Osteoblast (primary cell): ENCODE results near the gene KRT24. TPM values are rescaled to one million over a fixed set of nuclear protein-coding genes. Genes with fewer than 3 reads are reported as not detected.
"Not testable (repeated sequence)": the region's sequence is repeated elsewhere in the genome, so short reads cannot be mapped to it uniquely, and the experiment has no call there.

Experiments used
- DNase-seq: peaks from one replicate; pipeline ENCODE4 v3.0.0; 2011; ENCODE audit warnings: low spot score, mixed read lengths; ENCODE audit not compliant: insufficient read length; ENCODE audit errors: missing footprints
- H2AFZ ChIP-seq: 2 replicates; pipeline ENCODE4 v1.6.0; 2011; ENCODE audit warnings: mild to moderate bottlenecking, low read length
- H3K27ac ChIP-seq: 2 replicates; pipeline ENCODE4 v1.5.1; 2011; ENCODE audit warnings: mild to moderate bottlenecking, low read depth, low read length, moderate library complexity
- H3K27me3 ChIP-seq: 2 replicates; pipeline ENCODE4 v1.6.0; 2012; ENCODE audit warnings: mild to moderate bottlenecking, control low read depth, inconsistent platforms, low read length, moderate library complexity; ENCODE audit not compliant: insufficient read depth
- H3K36me3 ChIP-seq: 2 replicates; pipeline ENCODE4 v1.5.1; 2011; ENCODE audit warnings: mild to moderate bottlenecking, low read length, control low read depth, moderate library complexity; ENCODE audit not compliant: insufficient read depth
- H3K4me1 ChIP-seq: 2 replicates; pipeline ENCODE4 v1.5.1; 2011; ENCODE audit warnings: mild to moderate bottlenecking, low read length, control low read depth, moderate library complexity; ENCODE audit not compliant: insufficient read depth
- H3K4me2 ChIP-seq: 2 replicates; pipeline ENCODE4 v1.6.0; 2011; ENCODE audit warnings: mild to moderate bottlenecking, low read length; ENCODE audit not compliant: insufficient read depth
- H3K4me3 ChIP-seq: fragments of 200-600 bp; sonication (generic); 3 replicates; pipeline ENCODE4 v1.5.1; 2012; ENCODE audit warnings: mild to moderate bottlenecking, low read length, inconsistent platforms; ENCODE audit not compliant: insufficient read depth
- H3K79me2 ChIP-seq: 2 replicates; pipeline ENCODE4 v1.6.0; 2012; ENCODE audit warnings: mild to moderate bottlenecking, low read length, control low read depth, inconsistent platforms; ENCODE audit not compliant: insufficient read depth
- H3K9me3 ChIP-seq: 2 replicates; pipeline ENCODE4 v1.5.1; 2011; ENCODE audit warnings: low read depth, low read length, control low read depth
- H4K20me1 ChIP-seq: 2 replicates; pipeline ENCODE4 v1.6.0; 2012; ENCODE audit warnings: mild to moderate bottlenecking, low read length, control low read depth; ENCODE audit not compliant: insufficient read depth
- total RNA-seq: library from RNA; depleted of rRNA; stranded (reverse); fragments of >200 nt; gene quantifications from 2 replicates; pipeline ENCODE4 v1.2.3, GENCODE V29; 2012
- TF ChIP-seq, protein P1 (sequence below): IDR thresholded peaks from 2 replicates; pipeline ENCODE4 v1.5.1; 2011; ENCODE audit warnings: mild to moderate bottlenecking, low read depth, low read length, moderate library complexity; ENCODE audit errors: extremely low read depth

The KRT24 gene
- total RNA-seq, result not detected in 2 replicates

DNA sequence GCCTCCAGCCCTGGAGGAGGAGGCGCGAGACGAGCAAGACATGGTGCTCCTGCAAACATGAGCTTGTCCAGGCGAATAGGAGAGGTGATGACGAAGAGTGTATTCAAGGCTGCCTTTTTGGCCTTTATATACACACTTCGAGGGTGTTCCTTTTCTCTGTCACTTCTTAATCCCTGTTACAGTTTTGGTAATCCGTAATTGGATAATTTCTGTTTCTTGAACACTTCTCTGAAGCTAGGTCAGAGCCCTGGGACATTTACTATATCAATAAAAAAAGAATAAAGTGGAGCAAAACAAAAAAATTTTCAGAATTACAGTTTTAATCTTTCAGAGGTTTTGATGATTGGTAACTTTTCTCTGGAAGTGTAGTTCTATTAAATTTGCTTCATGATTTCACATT, at the start of gene KRT24:
Gene KRT24, minus strand, starts transcription at position 101 of the 400 bp plus-strand sequence. Its CDS starts 59 bp downstream, at position 42.
- Histone ChIP-seq H2AFZ (no peak within 1 kb of the TSS), H3K4me1 (no peaks in the 10 kb centered on the region), H3K4me2 (no peak within 1 kb of the TSS), H3K4me3 (no peak within 1 kb of the TSS), H3K79me2 (no peaks in the 10 kb centered on the region), H3K27ac (no peak within 1 kb of the TSS), H3K36me3 (no peaks in the 10 kb centered on the region), H3K9me3 (no peaks in the 10 kb centered on the region), H3K27me3 (peaks cover 38% of the 10 kb centered on the region), H4K20me1 (no peaks in the 10 kb centered on the region)
- TF ChIP-seq, protein P1, sequence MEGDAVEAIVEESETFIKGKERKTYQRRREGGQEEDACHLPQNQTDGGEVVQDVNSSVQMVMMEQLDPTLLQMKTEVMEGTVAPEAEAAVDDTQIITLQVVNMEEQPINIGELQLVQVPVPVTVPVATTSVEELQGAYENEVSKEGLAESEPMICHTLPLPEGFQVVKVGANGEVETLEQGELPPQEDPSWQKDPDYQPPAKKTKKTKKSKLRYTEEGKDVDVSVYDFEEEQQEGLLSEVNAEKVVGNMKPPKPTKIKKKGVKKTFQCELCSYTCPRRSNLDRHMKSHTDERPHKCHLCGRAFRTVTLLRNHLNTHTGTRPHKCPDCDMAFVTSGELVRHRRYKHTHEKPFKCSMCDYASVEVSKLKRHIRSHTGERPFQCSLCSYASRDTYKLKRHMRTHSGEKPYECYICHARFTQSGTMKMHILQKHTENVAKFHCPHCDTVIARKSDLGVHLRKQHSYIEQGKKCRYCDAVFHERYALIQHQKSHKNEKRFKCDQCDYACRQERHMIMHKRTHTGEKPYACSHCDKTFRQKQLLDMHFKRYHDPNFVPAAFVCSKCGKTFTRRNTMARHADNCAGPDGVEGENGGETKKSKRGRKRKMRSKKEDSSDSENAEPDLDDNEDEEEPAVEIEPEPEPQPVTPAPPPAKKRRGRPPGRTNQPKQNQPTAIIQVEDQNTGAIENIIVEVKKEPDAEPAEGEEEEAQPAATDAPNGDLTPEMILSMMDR, result no peak
- no peak for DNase-seq

DNA sequence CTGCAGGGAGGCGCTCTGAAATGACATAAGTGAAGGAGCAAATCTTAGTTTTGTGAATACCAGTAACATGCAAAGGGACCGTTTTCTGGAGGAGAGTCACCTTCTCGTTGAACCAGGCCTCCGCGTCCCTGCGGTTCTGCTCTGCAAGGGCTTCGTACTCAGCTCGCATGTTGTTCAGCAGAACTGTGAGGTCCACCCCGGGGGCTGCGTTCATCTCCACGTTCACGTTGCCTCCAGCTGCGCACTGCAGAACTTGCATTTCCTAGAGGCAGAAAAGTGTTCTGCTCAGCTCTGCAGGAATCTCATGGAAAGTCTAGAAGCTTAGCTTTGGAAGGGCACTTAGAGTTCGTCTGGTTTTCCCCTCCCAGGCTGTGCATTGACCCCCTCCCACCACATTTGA, 47.5 kb upstream of the KRT24 start:
- Histone ChIP-seq H3K4me3 (no peak overlapping the region), H3K27ac (no peak overlapping the region), H3K79me2 (no peaks in the 10 kb centered on the region), H3K4me2 (no peak overlapping the region), H3K27me3 (peaks cover 36% of the 10 kb centered on the region), H2AFZ (no peak overlapping the region), H3K4me1 (no peaks in the 10 kb centered on the region), H3K9me3 (no peaks in the 10 kb centered on the region), H3K36me3 (no peaks in the 10 kb centered on the region), H4K20me1 (no peaks in the 10 kb centered on the region)
- DNase-seq, result no peak
- TF ChIP-seq, protein P1, result no peak

DNA sequence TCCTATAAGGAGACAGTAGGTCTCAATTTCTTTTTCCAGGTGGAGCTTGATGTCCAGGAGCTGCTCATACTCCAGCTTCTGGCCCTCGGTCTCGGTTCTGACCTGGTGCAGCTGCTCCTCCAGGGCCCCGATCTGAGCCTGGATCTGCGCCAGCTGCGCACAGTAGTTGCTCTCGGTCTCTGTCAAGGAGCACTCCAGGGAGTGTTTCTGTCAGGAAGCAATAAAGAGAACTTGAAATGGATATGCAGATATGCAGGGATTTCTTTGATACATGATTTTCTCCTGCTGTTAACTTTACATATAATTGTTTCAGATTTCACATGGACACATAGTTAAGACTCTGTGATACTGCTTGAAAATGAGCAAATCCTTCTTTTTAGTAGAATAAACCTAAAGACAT, 46.8 kb upstream of the KRT24 start:
- Histone ChIP-seq H3K9me3 (no peaks in the 10 kb centered on the region), H3K4me1 (no peaks in the 10 kb centered on the region), H3K79me2 (no peaks in the 10 kb centered on the region), H3K27ac (no peak overlapping the region), H3K4me3 (no peak overlapping the region), H3K4me2 (no peak overlapping the region), H3K27me3 (peaks cover 41% of the 10 kb centered on the region), H3K36me3 (no peaks in the 10 kb centered on the region), H2AFZ (no peak overlapping the region), H4K20me1 (no peaks in the 10 kb centered on the region)
- TF ChIP-seq, protein P1, result no peak
- DNase-seq, result no peak

DNA sequence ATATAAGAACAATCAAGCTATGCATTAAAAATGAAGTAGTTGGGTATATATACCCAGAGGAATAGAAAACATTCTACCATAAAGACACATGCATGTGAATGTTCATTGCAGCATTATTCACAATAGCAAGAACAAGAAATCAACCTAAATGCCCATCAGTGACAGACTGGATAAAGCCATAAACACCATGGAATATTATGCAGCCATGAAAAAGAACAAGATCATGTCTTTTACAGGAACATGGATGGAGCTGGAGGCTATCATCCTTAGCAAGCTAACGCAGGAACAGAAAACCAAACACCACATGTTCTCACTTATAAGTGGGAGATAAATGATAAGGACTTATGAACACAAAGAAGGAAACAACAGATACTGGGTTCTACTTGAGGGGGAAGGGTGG, 45.1 kb upstream of the KRT24 start:
- DNase-seq, H3K9me3 ChIP-seq, H3K4me2 ChIP-seq, H3K4me3 ChIP-seq, H2AFZ ChIP-seq, H4K20me1 ChIP-seq, H3K4me1 ChIP-seq, H3K79me2 ChIP-seq, H3K36me3 ChIP-seq, H3K27ac ChIP-seq: not testable (repeated sequence)
- peaks cover 36% of the 10 kb centered on the region for H3K27me3 ChIP-seq

DNA sequence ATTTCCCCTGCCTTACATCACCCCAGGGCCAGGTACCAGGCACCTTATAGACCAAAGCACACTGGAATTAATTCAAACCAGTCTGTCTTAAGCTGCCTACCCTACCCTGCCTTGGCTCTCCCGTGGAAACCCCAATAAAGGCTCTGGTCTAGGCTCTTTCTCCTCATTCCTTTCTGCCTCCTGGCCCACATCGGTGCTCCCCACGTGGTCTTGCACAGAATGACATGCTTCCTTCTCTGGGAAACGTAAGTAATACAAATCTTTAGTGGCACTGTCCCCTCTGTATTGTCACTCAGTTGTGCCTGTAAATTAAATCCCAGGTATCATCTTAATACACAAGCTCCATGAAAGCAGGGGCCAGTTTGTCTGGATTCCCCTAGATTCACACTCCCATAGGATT, 35.0 kb upstream of the KRT24 start:
- TF ChIP-seq, protein P1, result no peak
- H4K20me1 ChIP-seq, result no peaks in the 10 kb centered on the region
- H3K4me1 ChIP-seq, result no peaks in the 10 kb centered on the region
- H3K4me3 ChIP-seq, result no peak overlapping the region
- H2AFZ ChIP-seq, result no peak overlapping the region
- H3K79me2 ChIP-seq, result no peaks in the 10 kb centered on the region
- DNase-seq, result no peak
- peaks cover 4% of the 10 kb centered on the region for H3K9me3 ChIP-seq
- no peak overlapping the region for H3K27ac ChIP-seq
- peaks cover 31% of the 10 kb centered on the region for H3K27me3 ChIP-seq
- H3K4me2 ChIP-seq, result no peak overlapping the region
- H3K36me3 ChIP-seq, result no peaks in the 10 kb centered on the region
